Subcutaneous abdominal adipose tissue (tissue), 5 donors: ENCODE data around the gene SPRED2.
A peak's percentile ranks its signal among the peaks of the same experiment; 100 is the strongest.

Source experiments
- H3K27ac ChIP-seq: one replicate; pipeline ENCODE4 v1.7.0; 2013; ENCODE audit warnings: low read depth, mild to moderate bottlenecking, inconsistent platforms, low read length, moderate library complexity
- H3K27me3 ChIP-seq, 5 donors: one replicate each; pipeline ENCODE4 v1.7.0; 2013; ENCODE audit warnings: low read length in 5 of 5, inconsistent platforms in 1 of 5; ENCODE audit not compliant: control insufficient read depth in 5 of 5, insufficient read depth in 4 of 5
- H3K36me3 ChIP-seq, 5 donors: one replicate each; pipeline ENCODE4 v1.7.0; 2013; ENCODE audit warnings: low read length in 5 of 5; ENCODE audit not compliant: control insufficient read depth in 5 of 5, insufficient read depth in 5 of 5
- H3K4me1 ChIP-seq, 5 donors: one replicate each; pipeline ENCODE4 v1.7.0; 2013; ENCODE audit warnings: low read length in 5 of 5, mild to moderate bottlenecking in 3 of 5, moderate library complexity in 1 of 5; ENCODE audit not compliant: control insufficient read depth in 5 of 5, insufficient read depth in 5 of 5
- H3K4me3 ChIP-seq, 5 donors: one replicate each; pipeline ENCODE4 v1.7.0; 2013; ENCODE audit warnings: low read length in 5 of 5, low read depth in 1 of 5
- H3K9ac ChIP-seq, 5 donors: one replicate each; pipeline ENCODE4 v1.7.0; 2013; ENCODE audit warnings: low read length in 5 of 5, mild to moderate bottlenecking in 4 of 5, moderate library complexity in 3 of 5
- H3K9me3 ChIP-seq, 5 donors: one replicate each; pipeline ENCODE4 v1.7.0; 2013; ENCODE audit warnings: low read length in 5 of 5; ENCODE audit not compliant: control insufficient read depth in 5 of 5
- donor health status: healthy.
- donor health status: healthy.
- donor health status: healthy.
- donor health status: healthy.
- donor health status: healthy.

The SPRED2 gene

GRCh38 chr2:65389476-65389875 is 42.9 kb downstream of the SPRED2 start:
- H3K4me1 ChIP-seq: peaks cover 0 to 36% (median 19%) of the 10 kb centered on the region in 5 donors
- no peak overlapping the region for H3K4me3 ChIP-seq
- no peaks in the 10 kb centered on the region for H3K9me3 ChIP-seq
- H3K27ac ChIP-seq: no peak overlapping the region
- no peak overlapping the region for H3K9ac ChIP-seq
- H3K36me3 ChIP-seq: no peaks in the 10 kb centered on the region
- H3K27me3 ChIP-seq: no peaks in the 10 kb centered on the region

GRCh38 chr2:65388596-65389390 is 43.6 kb downstream of the SPRED2 start:
- Histone ChIP-seq H3K4me3 (no peak overlapping the region), H3K9me3 (no peaks in the 10 kb centered on the region), H3K27me3 (no peaks in the 10 kb centered on the region), H3K36me3 (no peaks in the 10 kb centered on the region), H3K27ac (no peak overlapping the region), H3K9ac (no peak overlapping the region), H3K4me1 (peaks cover 3 to 43% (median 26%) of the 10 kb centered on the region in 5 donors)

- no peak overlapping the region for H3K27ac ChIP-seq
Observed at GRCh38 chr2:65388051-65388531, 44.3 kb downstream of the SPRED2 start.

GRCh38 chr2:65386989-65387388 is 45.4 kb downstream of the SPRED2 start:
- H3K9ac ChIP-seq: no peak overlapping the region
- H3K27me3 ChIP-seq: no peaks in the 10 kb centered on the region
- H3K4me1 ChIP-seq: peaks cover 7 to 61% (median 44%) of the 10 kb centered on the region in 5 donors
- no peaks in the 10 kb centered on the region for H3K9me3 ChIP-seq
- H3K4me3 ChIP-seq: no peak overlapping the region
- H3K27ac ChIP-seq: no peak overlapping the region
- no peaks in the 10 kb centered on the region for H3K36me3 ChIP-seq

More at GRCh38 chr2:65388051-65388531, 44.3 kb downstream of the SPRED2 start:
- H3K36me3 ChIP-seq: no peaks in the 10 kb centered on the region
- peaks cover 3 to 50% (median 33%) of the 10 kb centered on the region in 5 donors for H3K4me1 ChIP-seq
- no peaks in the 10 kb centered on the region for H3K27me3 ChIP-seq
- H3K9ac ChIP-seq: no peak overlapping the region
- H3K4me3 ChIP-seq: no peak overlapping the region
- H3K9me3 ChIP-seq: no peaks in the 10 kb centered on the region

GRCh38 chr2:65386344-65386743 is 46.1 kb downstream of the SPRED2 start:
- Histone ChIP-seq H3K9ac (no peak overlapping the region), H3K27me3 (no peaks in the 10 kb centered on the region), H3K4me3 (no peak overlapping the region), H3K27ac (no peak overlapping the region), H3K36me3 (no peaks in the 10 kb centered on the region), H3K9me3 (no peaks in the 10 kb centered on the region), H3K4me1 (peaks cover 7 to 68% (median 49%) of the 10 kb centered on the region in 5 donors)

GRCh38 chr2:65383541-65384488 is 48.6 kb downstream of the SPRED2 start:
- peak overlapping the region in 4 of 5 donors; percentile 7 to 53 (median 44) for H3K4me3 ChIP-seq
- peak overlapping the region; percentile 92 for H3K27ac ChIP-seq

GRCh38 chr2:65382776-65383357 is 49.5 kb downstream of the SPRED2 start:
- Histone ChIP-seq H3K4me3 (peak overlapping the region; percentile 32 to 58 (median 53)), H3K4me1 (peaks cover 7 to 66% (median 48%) of the 10 kb centered on the region in 5 donors), H3K9me3 (no peaks in the 10 kb centered on the region), H3K9ac (peak overlapping the region in 2 of 5 donors; percentile 39 to 51), H3K27me3 (no peaks in the 10 kb centered on the region), H3K36me3 (peaks cover 0 to 5% (median 0%) of the 10 kb centered on the region in 5 donors), H3K27ac (peak overlapping the region; percentile 92)

More at GRCh38 chr2:65383541-65384488, 48.6 kb downstream of the SPRED2 start:
- H3K9me3 ChIP-seq: no peaks in the 10 kb centered on the region
- peak overlapping the region in 3 of 5 donors; percentile 39 to 56 (median 51) for H3K9ac ChIP-seq
- H3K27me3 ChIP-seq: no peaks in the 10 kb centered on the region
- H3K4me1 ChIP-seq: peaks cover 7 to 61% (median 47%) of the 10 kb centered on the region in 5 donors
- peaks cover 0 to 5% (median 0%) of the 10 kb centered on the region in 5 donors for H3K36me3 ChIP-seq

GRCh38 chr2:65382323-65382722 is 50.1 kb downstream of the SPRED2 start:
- Histone ChIP-seq H3K9me3 (no peaks in the 10 kb centered on the region), H3K36me3 (peaks cover 0 to 5% (median 0%) of the 10 kb centered on the region in 5 donors), H3K27me3 (no peaks in the 10 kb centered on the region), H3K4me1 (peaks cover 7 to 71% (median 51%) of the 10 kb centered on the region in 5 donors), H3K4me3 (peak overlapping the region in 2 of 5 donors; percentile 53), H3K9ac (peak overlapping the region in 3 of 5 donors; percentile 28 to 40 (median 39)), H3K27ac (peak overlapping the region; percentile 92)

- Histone ChIP-seq H3K9ac (no peak overlapping the region), H3K27ac (peak overlapping the region; percentile 92), H3K4me1 (peaks cover 7 to 74% (median 51%) of the 10 kb centered on the region in 5 donors), H3K9me3 (no peaks in the 10 kb centered on the region), H3K4me3 (no peak overlapping the region), H3K27me3 (no peaks in the 10 kb centered on the region), H3K36me3 (peaks cover 0 to 5% (median 0%) of the 10 kb centered on the region in 5 donors)
Observed at GRCh38 chr2:65381607-65382051, 50.8 kb downstream of the SPRED2 start.
